GM18507 (cell line): Measurements from ENCODE around the gene TM4SF20.

ENCODE experiments used
- DNase-seq: peaks from one replicate; pipeline ENCODE4 v3.0.0; 2011; ENCODE audit warnings: low read depth; ENCODE audit not compliant: insufficient read length; ENCODE audit errors: extremely low spot score
- FAIRE-seq: peaks from 2 replicates; lab custom pipeline; 2011; peaks lifted over from hg19 to GRCh38; lab: Jason Lieb, UNC

Gene TM4SF20

GRCh38 chr2:227326783-227327182, 52.3 kb downstream of the TM4SF20 start:
- DNase-seq (no peak), FAIRE-seq (no peak)

GRCh38 chr2:227325839-227326195, 53.3 kb downstream of the TM4SF20 start:
- DNase-seq, result no peak

GRCh38 chr2:227324995-227325838, 53.9 kb downstream of the TM4SF20 start, which contains the start of gene MFF:
Gene MFF (plus strand): TSS chr2:227325251. CDS start chr2:227330666, 5,415 bp downstream.
- DNase-seq (peak; percentile 91), FAIRE-seq (peak; percentile 96)

More at GRCh38 chr2:227325839-227326195, 53.3 kb downstream of the TM4SF20 start:
- FAIRE-seq, result no peak

GRCh38 chr2:227324642-227324994, 54.5 kb downstream of the TM4SF20 start:
- DNase-seq, result no peak
- no peak for FAIRE-seq

GRCh38 chr2:227323818-227324217, 55.3 kb downstream of the TM4SF20 start:
- no peak for FAIRE-seq
- no peak for DNase-seq

- no peak for FAIRE-seq
- DNase-seq, result no peak
Observed at GRCh38 chr2:227322530-227323205, 56.4 kb downstream of the TM4SF20 start.

GRCh38 chr2:227320305-227321094, 58.6 kb downstream of the TM4SF20 start:
- DNase-seq (no peak), FAIRE-seq (no peak)

- FAIRE-seq (no peak), DNase-seq (no peak)
Observed at GRCh38 chr2:227317834-227318233, 61.3 kb downstream of the TM4SF20 start.

GRCh38 chr2:227313310-227313709, 65.8 kb downstream of the TM4SF20 start:
- no peak for FAIRE-seq
- DNase-seq, result no peak

GRCh38 chr2:227312579-227312978, 66.5 kb downstream of the TM4SF20 start:
- DNase-seq, result no peak
- no peak for FAIRE-seq
